Natural killer cell (primary cell): ENCODE measurements around the gene RALGAPB. TPM values are rescaled to one million over a fixed set of nuclear protein-coding genes. Genes with fewer than 3 reads are reported as not detected.
"Not testable (repeated sequence)": the region's sequence is repeated elsewhere in the genome, so short reads cannot be mapped to it uniquely, and the experiment has no call there.

ENCODE experiments used
- ATAC-seq, 3 donors: fragments of 150-1000 bp in 2 of 3; fragments of 200-7000 bp in 1 of 3; cut with Tn5 transposase; 1 replicate in 1 of 3; 2 replicates in 2 of 3; pipeline ENCODE4 v1.10.0; 2021; ENCODE audit warnings: mild to moderate bottlenecking in 2 of 3, moderate library complexity in 2 of 3
- DNase-seq, 2 donors: peaks; one replicate each; pipeline versions ENCODE4 v3.0.0 to v3.0.0-alpha.2; 2013 to 2021; ENCODE audit warnings: mixed read lengths in 1 of 2
- H3K27ac ChIP-seq: one replicate; pipeline ENCODE4 v1.5.1; 2013; ENCODE audit warnings: mild to moderate bottlenecking, low read length
- H3K27me3 ChIP-seq: one replicate; pipeline ENCODE4 v1.6.1; 2013; ENCODE audit warnings: low read length; ENCODE audit not compliant: control insufficient read depth, insufficient read depth
- H3K36me3 ChIP-seq: one replicate; pipeline ENCODE4 v1.6.1; 2013; ENCODE audit warnings: low read length; ENCODE audit not compliant: control insufficient read depth, insufficient read depth
- H3K4me1 ChIP-seq: one replicate; pipeline ENCODE4 v1.6.1; 2013; ENCODE audit warnings: low read length; ENCODE audit not compliant: control insufficient read depth, insufficient read depth
- H3K4me3 ChIP-seq: one replicate; pipeline ENCODE4 v1.5.1; 2013; ENCODE audit warnings: low read length
- H3K9me3 ChIP-seq: one replicate; pipeline ENCODE4 v1.6.1; 2013; ENCODE audit warnings: low read length; ENCODE audit not compliant: control insufficient read depth, insufficient read depth
- H3K27ac Mint-ChIP-seq, 2 donors: one replicate each; pipeline ENCODE4 v1.8.0; 2022; ENCODE audit warnings: mild to moderate bottlenecking in 2 of 2, mixed read lengths in 2 of 2, moderate library complexity in 1 of 2
- H3K27me3 Mint-ChIP-seq, 2 donors: one replicate each; pipeline ENCODE4 v1.8.0; 2022; ENCODE audit warnings: low read depth in 2 of 2, mixed read lengths in 2 of 2
- H3K36me3 Mint-ChIP-seq: one replicate; pipeline ENCODE4 v1.8.0; 2022; ENCODE audit warnings: mixed read lengths
- H3K4me1 Mint-ChIP-seq, 2 donors: one replicate each; pipeline ENCODE4 v1.8.0; 2022; ENCODE audit warnings: mixed read lengths in 2 of 2
- H3K4me3 Mint-ChIP-seq: one replicate; pipeline ENCODE4 v1.8.0; 2022; ENCODE audit warnings: mild to moderate bottlenecking, moderate library complexity, mixed read lengths
- H3K9me3 Mint-ChIP-seq, 2 donors: one replicate each; pipeline ENCODE4 v1.8.0; 2022; ENCODE audit warnings: mixed read lengths in 2 of 2
- WGBS: methylation state at CpG from one replicate; pipeline ENCODE4 v1.1.7; 2013; ENCODE audit warnings: missing lambda C conversion rate; ENCODE audit not compliant: insufficient coverage; 5-methylcytosine and 5-hydroxymethylcytosine counted together
- intact Hi-C: fragments of 100-400 bp; cut with micrococcal nuclease; formaldehyde crosslinking; loops from one replicate; pipeline ENCODE4 v1.14.2; 2022
- total RNA-seq, 4 donors: library from RNA; stranded (reverse); fragments of 120-200 nt in 1 of 4; gene quantifications; one replicate each; pipeline versions ENCODE4 v1.2.3 to v1.2.4, GENCODE V29; 2013 to 2022
- TF ChIP-seq, protein P1 (sequence below): fragments of 200-600 bp; IDR thresholded peaks from one replicate; pipeline ENCODE4 v1.8.0; 2022; ENCODE audit warnings: antibody characterized with exemption

RALGAPB gene
- total RNA-seq, 3 donors from 2014 or later (not counting 1 experiment from before 2014, with no cell fraction given) = 45.1 to 73.1 (median 57.4) TPM

DNA sequence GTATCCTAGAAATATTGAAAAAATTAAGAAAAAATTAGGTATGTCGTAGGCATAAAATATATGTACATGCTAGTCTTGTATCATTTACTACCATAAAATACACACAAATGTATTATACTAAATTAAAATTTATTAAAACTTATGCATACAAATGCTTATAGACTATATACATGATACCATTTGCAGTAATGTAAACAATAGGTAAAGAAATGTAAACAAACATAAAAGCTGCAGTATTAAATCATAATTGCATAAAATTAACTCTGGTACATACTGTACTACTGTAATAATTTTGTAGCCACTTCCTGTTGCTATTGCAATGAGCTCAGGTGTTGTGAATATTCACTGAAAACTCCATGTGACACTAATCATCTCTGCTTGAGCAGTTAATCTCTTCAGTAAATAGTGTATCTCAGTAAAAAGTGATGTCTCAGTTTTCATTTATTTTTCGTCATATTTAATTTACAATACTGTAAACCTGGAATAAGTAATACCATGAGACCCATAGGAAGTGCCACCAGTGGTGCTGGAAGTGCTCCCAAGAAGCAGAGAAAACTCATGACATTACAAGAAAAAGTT is 29.3 kb downstream of the RALGAPB start:
- no peaks in the 10 kb centered on the region for H3K27me3 Mint-ChIP-seq
- TF ChIP-seq, protein P1, sequence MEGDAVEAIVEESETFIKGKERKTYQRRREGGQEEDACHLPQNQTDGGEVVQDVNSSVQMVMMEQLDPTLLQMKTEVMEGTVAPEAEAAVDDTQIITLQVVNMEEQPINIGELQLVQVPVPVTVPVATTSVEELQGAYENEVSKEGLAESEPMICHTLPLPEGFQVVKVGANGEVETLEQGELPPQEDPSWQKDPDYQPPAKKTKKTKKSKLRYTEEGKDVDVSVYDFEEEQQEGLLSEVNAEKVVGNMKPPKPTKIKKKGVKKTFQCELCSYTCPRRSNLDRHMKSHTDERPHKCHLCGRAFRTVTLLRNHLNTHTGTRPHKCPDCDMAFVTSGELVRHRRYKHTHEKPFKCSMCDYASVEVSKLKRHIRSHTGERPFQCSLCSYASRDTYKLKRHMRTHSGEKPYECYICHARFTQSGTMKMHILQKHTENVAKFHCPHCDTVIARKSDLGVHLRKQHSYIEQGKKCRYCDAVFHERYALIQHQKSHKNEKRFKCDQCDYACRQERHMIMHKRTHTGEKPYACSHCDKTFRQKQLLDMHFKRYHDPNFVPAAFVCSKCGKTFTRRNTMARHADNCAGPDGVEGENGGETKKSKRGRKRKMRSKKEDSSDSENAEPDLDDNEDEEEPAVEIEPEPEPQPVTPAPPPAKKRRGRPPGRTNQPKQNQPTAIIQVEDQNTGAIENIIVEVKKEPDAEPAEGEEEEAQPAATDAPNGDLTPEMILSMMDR = no peak
- Histone ChIP-seq H3K4me3 (no peak overlapping the region), H3K27me3 (no peaks in the 10 kb centered on the region), H3K27ac (no peak overlapping the region), H3K9me3 (no peaks in the 10 kb centered on the region), H3K36me3 (peaks cover 60% of the 10 kb centered on the region), H3K4me1 (no peaks in the 10 kb centered on the region)
- no peak for DNase-seq
- H3K36me3 Mint-ChIP-seq = peaks cover 32% of the 10 kb centered on the region
- H3K27ac Mint-ChIP-seq = no peak overlapping the region
- intact Hi-C loops = no loop called here
- peaks cover 8 to 15% of the 10 kb centered on the region in 2 donors for H3K4me1 Mint-ChIP-seq
- H3K9me3 Mint-ChIP-seq = no peaks in the 10 kb centered on the region
- no peak for ATAC-seq
- WGBS = no CpG with 5 or more reads among the region's 2 CpGs
- no peak overlapping the region for H3K4me3 Mint-ChIP-seq

DNA sequence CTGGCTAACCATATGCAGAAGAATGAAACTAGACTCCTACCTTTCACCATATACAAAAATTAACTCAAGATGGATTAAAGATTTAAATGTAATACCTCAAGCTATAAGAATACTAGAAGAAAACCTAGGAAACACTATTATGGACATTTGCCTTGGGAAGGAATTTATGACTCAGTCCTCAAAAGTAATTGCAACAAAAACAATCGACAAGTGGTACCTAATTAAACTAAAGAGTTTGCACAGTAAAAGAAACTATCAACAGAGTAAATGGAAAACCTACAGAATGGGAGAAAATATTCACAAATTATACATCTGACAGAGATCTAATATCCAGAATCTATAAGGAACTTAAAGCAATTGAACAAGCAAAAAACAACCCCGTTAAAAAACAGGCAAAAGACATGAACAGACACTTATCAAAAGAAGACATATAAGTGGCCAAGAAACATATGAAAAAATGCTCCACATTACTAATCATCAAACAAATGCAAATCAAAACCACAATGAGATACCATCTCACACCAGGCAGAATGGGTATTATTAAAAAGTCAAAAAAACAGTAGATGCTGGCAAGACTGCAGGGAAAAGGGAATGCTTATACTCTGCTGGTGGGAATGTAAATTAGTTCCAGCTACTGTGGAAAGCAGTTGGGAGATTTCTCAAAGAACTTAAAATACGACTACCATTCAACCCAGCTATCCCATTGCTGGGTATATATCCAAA is 31.9 kb downstream of the RALGAPB start:
- WGBS = 100% methylated on average over 2 of the region's 3 CpGs
- Mint-ChIP-seq H3K27ac (no peak overlapping the region), H3K27me3 (no peaks in the 10 kb centered on the region), H3K9me3 (no peaks in the 10 kb centered on the region), H3K4me3 (no peak overlapping the region), H3K36me3 (peaks cover 32% of the 10 kb centered on the region), H3K4me1 (peaks cover 8 to 10% of the 10 kb centered on the region in 2 donors)
- DNase-seq = no peak
- Histone ChIP-seq H3K4me3 (no peak overlapping the region), H3K9me3 (no peaks in the 10 kb centered on the region), H3K4me1 (no peaks in the 10 kb centered on the region), H3K27me3 (no peaks in the 10 kb centered on the region), H3K27ac (no peak overlapping the region), H3K36me3 (peaks cover 57% of the 10 kb centered on the region)
- no peak for ATAC-seq
- TF ChIP-seq, protein P1 = no peak
- intact Hi-C loops = no loop called here

DNA sequence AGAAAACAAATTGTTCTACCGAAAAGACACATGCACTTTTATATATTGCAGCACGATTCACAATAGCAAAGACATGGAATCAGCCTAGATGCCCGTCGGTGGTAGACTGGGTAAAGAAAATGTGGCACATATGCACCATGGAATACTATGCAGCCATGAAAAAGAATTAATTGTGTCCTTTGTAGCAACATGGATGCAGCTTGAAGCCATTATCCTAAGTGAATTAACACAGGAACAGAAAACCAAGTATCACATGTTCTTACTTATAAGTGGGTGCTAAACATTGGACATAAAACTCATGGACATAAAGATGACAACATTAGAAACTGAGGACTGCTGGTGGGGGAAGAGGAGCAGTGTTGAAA is 32.4 kb downstream of the RALGAPB start:
- H3K4me1 Mint-ChIP-seq = peaks cover 8 to 10% of the 10 kb centered on the region in 2 donors
- no peak overlapping the region for H3K4me3 Mint-ChIP-seq
- Histone ChIP-seq H3K4me3 (no peak overlapping the region), H3K9me3 (no peaks in the 10 kb centered on the region), H3K27ac (no peak overlapping the region), H3K27me3 (no peaks in the 10 kb centered on the region), H3K4me1 (no peaks in the 10 kb centered on the region), H3K36me3 (peaks cover 56% of the 10 kb centered on the region)
- 100% methylated on average over 4 of the region's 4 CpGs for WGBS
- H3K9me3 Mint-ChIP-seq = no peaks in the 10 kb centered on the region
- ATAC-seq (no peak), DNase-seq (no peak)
- TF ChIP-seq, protein P1 = no peak
- H3K36me3 Mint-ChIP-seq = peaks cover 36% of the 10 kb centered on the region
- H3K27me3 Mint-ChIP-seq = no peaks in the 10 kb centered on the region
- intact Hi-C loops = no loop called here
- no peak overlapping the region for H3K27ac Mint-ChIP-seq

DNA sequence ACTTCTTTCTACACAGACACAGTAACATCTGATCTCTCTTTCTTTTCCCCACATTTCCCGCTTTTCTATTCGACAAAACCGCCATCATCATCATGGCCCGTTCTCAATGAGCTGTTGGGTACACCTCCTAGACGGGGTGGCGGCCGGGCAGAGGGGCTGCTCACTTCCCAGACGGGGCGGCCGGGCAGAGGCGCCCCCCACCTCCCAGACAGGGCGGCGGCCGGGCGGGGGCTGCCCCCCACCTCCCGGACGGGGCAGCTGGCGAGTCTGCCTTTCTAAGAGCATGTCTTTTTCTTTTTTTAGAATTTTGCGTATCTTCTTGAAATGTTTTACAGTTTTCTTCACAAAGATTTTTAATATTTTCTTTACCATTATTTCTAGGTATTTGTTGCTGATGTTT is 39.1 kb downstream of the RALGAPB start:
- H3K27ac ChIP-seq, H3K4me3 Mint-ChIP-seq, DNase-seq, H3K4me1 ChIP-seq, H3K9me3 Mint-ChIP-seq, H3K9me3 ChIP-seq, H3K27me3 Mint-ChIP-seq, H3K4me3 ChIP-seq, H3K27me3 ChIP-seq, H3K4me1 Mint-ChIP-seq, H3K27ac Mint-ChIP-seq, ATAC-seq, intact Hi-C loops: not testable (repeated sequence)
- peaks cover 12% of the 10 kb centered on the region for H3K36me3 Mint-ChIP-seq
- peaks cover 44% of the 10 kb centered on the region for H3K36me3 ChIP-seq
- 97% methylated on average over 19 of the region's 19 CpGs for WGBS
